GM12878 (cell line): ENCODE measurements around the gene SRRM5.

ENCODE experiments used
- FOXK2 ChIP-seq: fragments of 450-650 bp; IDR thresholded peaks from 2 replicates; pipeline ENCODE4 v1.6.1; 2017; ENCODE audit warnings: mild to moderate bottlenecking, moderate library complexity
- TCF12 ChIP-seq: IDR thresholded peaks from 2 replicates; pipeline ENCODE4 v1.6.1; 2011; ENCODE audit warnings: low read depth, mild to moderate bottlenecking, low read length
- TF ChIP-seq, protein P1 (sequence below): IDR thresholded peaks from 2 replicates; pipeline ENCODE4 v1.6.1; 2012; ENCODE audit warnings: mild to moderate bottlenecking, low read depth, low read length
- TF ChIP-seq, protein P2 (sequence below): IDR thresholded peaks from 2 replicates; pipeline ENCODE4 v1.6.1; 2011; ENCODE audit warnings: low read depth, low read length, improper control_type of control experiment, borderline replicate concordance

DNA sequence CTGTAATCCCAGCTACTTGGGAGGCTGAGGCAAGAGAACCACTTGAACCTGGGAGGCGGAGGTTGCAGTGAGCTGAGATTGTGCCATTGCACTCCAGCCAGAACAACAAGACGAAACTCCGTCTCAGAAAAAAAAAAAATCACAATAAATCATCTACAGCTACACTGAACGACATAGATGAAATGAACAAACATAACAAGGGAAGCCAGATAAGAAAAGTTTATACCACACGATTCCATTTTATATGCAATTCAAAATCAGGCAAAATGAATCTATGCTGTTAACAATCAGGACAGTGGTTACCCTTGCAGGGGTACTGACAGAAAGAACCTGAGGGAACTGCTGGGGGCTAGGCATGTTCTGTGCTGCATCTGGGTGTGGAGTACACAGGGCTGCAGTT is 42.2 kb upstream of the SRRM5 start:
- no peak for TF ChIP-seq FOXK2
- TF ChIP-seq, protein P1, sequence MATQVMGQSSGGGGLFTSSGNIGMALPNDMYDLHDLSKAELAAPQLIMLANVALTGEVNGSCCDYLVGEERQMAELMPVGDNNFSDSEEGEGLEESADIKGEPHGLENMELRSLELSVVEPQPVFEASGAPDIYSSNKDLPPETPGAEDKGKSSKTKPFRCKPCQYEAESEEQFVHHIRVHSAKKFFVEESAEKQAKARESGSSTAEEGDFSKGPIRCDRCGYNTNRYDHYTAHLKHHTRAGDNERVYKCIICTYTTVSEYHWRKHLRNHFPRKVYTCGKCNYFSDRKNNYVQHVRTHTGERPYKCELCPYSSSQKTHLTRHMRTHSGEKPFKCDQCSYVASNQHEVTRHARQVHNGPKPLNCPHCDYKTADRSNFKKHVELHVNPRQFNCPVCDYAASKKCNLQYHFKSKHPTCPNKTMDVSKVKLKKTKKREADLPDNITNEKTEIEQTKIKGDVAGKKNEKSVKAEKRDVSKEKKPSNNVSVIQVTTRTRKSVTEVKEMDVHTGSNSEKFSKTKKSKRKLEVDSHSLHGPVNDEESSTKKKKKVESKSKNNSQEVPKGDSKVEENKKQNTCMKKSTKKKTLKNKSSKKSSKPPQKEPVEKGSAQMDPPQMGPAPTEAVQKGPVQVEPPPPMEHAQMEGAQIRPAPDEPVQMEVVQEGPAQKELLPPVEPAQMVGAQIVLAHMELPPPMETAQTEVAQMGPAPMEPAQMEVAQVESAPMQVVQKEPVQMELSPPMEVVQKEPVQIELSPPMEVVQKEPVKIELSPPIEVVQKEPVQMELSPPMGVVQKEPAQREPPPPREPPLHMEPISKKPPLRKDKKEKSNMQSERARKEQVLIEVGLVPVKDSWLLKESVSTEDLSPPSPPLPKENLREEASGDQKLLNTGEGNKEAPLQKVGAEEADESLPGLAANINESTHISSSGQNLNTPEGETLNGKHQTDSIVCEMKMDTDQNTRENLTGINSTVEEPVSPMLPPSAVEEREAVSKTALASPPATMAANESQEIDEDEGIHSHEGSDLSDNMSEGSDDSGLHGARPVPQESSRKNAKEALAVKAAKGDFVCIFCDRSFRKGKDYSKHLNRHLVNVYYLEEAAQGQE: no peak
- TF ChIP-seq, protein P2, sequence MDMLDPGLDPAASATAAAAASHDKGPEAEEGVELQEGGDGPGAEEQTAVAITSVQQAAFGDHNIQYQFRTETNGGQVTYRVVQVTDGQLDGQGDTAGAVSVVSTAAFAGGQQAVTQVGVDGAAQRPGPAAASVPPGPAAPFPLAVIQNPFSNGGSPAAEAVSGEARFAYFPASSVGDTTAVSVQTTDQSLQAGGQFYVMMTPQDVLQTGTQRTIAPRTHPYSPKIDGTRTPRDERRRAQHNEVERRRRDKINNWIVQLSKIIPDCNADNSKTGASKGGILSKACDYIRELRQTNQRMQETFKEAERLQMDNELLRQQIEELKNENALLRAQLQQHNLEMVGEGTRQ: no peak
- TF ChIP-seq TCF12: no peak
